H1 (cell line): ENCODE measurements around the gene EIF2B2. TPM values are rescaled to one million over a fixed set of nuclear protein-coding genes. Genes with fewer than 3 reads are reported as not detected.

ENCODE experiments used
- ATF2 ChIP-seq: IDR thresholded peaks from 2 replicates; pipeline ENCODE4 v1.6.1; 2012; ENCODE audit warnings: low read length, inconsistent platforms
- ATF3 ChIP-seq: IDR thresholded peaks from 2 replicates; pipeline ENCODE4 v1.6.1; 2011; ENCODE audit warnings: low read depth, mild to moderate bottlenecking, low read length; ENCODE audit not compliant: insufficient read depth
- CHD7 ChIP-seq: fragments of 300-600 bp; sonication (generic); IDR thresholded peaks from 2 replicates; pipeline ENCODE4 v1.7.1; 2012; ENCODE audit warnings: low read length, moderate library complexity, mild to moderate bottlenecking, inconsistent platforms; ENCODE audit not compliant: insufficient replicate concordance
- KDM1A ChIP-seq: fragments of 200-600, 300-600 bp; sonication (generic); IDR thresholded peaks from 2 replicates; pipeline ENCODE4 v1.7.1; 2016; ENCODE audit warnings: mild to moderate bottlenecking, low read length, borderline replicate concordance
- KDM4A ChIP-seq: IDR thresholded peaks from one replicate; pipeline ENCODE4 v1.7.1; 2012; ENCODE audit warnings: low read depth, mild to moderate bottlenecking, moderate library complexity, low read length, inconsistent platforms; ENCODE audit not compliant: severe bottlenecking
- PHF8 ChIP-seq: fragments of 200-600 bp; sonication (generic); conservative IDR thresholded peaks from 2 replicates; pipeline ENCODE4 v1.7.1; 2012; ENCODE audit warnings: low read depth, mild to moderate bottlenecking, inconsistent platforms, low read length, moderate library complexity
- POLR2AphosphoS5 ChIP-seq: IDR thresholded peaks from 2 replicates; pipeline ENCODE4 v1.6.1; 2011; ENCODE audit warnings: low read depth, low read length
- POU5F1 ChIP-seq: IDR thresholded peaks from 2 replicates; pipeline ENCODE4 v1.6.1; 2011; ENCODE audit warnings: low read depth, mild to moderate bottlenecking, low read length, moderate library complexity
- polyA plus RNA-seq, 7 experiments: library from polyadenylated mRNA; depleted of rRNA in 3 of 7; stranded (reverse) in 5 of 7; unstranded in 2 of 7; fragments of >200 nt in 5 of 7; fragments of 200-250 nt in 2 of 7; gene quantifications; 1 replicate in 5 of 7; 2 replicates in 1 of 7; 4 replicates in 1 of 7; pipeline versions ENCODE4 v1.2.1 to v1.2.3, GENCODE V29; 2011 to 2013; ENCODE audit warnings: missing spikeins in 2 of 7, mixed read lengths in 2 of 7
- total RNA-seq: library from RNA; stranded (reverse); fragmentation: NEBNext Ultra II Directional; extraction: Animal tissue kit (Norgen Biotek cat#: 25700); gene quantifications from 2 replicates; pipeline ENCODE4 v1.2.1, GENCODE V29; 2021

Gene EIF2B2
- total and polyA plus RNA-seq, 2 of the 8 experiments (the other 6 are each of a cell fraction or from before 2014, with no cell fraction given): 42.6 to 79.9 TPM

GRCh38 chr14:75040507-75040906, 37.8 kb downstream of the EIF2B2 start (continued):
- no peak for TF ChIP-seq CHD7
- no peak for TF ChIP-seq ATF3
- TF ChIP-seq KDM1A: no peak
- TF ChIP-seq POLR2AphosphoS5: no peak
- no peak for TF ChIP-seq PHF8
- TF ChIP-seq KDM4A: no peak
- TF ChIP-seq POU5F1: no peak
- no peak for TF ChIP-seq ATF2
